Retinal pigment epithelial cell (primary cell): ENCODE data around the gene ABCB8.

Experiments used
- DNase-seq: peaks from one replicate; pipeline ENCODE4 v3.0.0-alpha.2; 2010; ENCODE audit warnings: low read depth
- H3K4me3 ChIP-seq: 2 replicates; pipeline ENCODE4 v1.5.1; 2011; ENCODE audit warnings: mild to moderate bottlenecking, low read length, control low read depth, moderate library complexity
- TF ChIP-seq, protein P1 (sequence below): conservative IDR thresholded peaks from 2 replicates; pipeline ENCODE4 v1.5.1; 2011; ENCODE audit warnings: low read depth, low read length, control low read depth, inconsistent platforms

ABCB8 gene

GRCh38 chr7:151045967-151046366 is 17.7 kb downstream of the ABCB8 start:
- DNase-seq: no peak
- TF ChIP-seq, protein P1, sequence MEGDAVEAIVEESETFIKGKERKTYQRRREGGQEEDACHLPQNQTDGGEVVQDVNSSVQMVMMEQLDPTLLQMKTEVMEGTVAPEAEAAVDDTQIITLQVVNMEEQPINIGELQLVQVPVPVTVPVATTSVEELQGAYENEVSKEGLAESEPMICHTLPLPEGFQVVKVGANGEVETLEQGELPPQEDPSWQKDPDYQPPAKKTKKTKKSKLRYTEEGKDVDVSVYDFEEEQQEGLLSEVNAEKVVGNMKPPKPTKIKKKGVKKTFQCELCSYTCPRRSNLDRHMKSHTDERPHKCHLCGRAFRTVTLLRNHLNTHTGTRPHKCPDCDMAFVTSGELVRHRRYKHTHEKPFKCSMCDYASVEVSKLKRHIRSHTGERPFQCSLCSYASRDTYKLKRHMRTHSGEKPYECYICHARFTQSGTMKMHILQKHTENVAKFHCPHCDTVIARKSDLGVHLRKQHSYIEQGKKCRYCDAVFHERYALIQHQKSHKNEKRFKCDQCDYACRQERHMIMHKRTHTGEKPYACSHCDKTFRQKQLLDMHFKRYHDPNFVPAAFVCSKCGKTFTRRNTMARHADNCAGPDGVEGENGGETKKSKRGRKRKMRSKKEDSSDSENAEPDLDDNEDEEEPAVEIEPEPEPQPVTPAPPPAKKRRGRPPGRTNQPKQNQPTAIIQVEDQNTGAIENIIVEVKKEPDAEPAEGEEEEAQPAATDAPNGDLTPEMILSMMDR: no peak
- H3K4me3 ChIP-seq: no peak overlapping the region

DNA sequence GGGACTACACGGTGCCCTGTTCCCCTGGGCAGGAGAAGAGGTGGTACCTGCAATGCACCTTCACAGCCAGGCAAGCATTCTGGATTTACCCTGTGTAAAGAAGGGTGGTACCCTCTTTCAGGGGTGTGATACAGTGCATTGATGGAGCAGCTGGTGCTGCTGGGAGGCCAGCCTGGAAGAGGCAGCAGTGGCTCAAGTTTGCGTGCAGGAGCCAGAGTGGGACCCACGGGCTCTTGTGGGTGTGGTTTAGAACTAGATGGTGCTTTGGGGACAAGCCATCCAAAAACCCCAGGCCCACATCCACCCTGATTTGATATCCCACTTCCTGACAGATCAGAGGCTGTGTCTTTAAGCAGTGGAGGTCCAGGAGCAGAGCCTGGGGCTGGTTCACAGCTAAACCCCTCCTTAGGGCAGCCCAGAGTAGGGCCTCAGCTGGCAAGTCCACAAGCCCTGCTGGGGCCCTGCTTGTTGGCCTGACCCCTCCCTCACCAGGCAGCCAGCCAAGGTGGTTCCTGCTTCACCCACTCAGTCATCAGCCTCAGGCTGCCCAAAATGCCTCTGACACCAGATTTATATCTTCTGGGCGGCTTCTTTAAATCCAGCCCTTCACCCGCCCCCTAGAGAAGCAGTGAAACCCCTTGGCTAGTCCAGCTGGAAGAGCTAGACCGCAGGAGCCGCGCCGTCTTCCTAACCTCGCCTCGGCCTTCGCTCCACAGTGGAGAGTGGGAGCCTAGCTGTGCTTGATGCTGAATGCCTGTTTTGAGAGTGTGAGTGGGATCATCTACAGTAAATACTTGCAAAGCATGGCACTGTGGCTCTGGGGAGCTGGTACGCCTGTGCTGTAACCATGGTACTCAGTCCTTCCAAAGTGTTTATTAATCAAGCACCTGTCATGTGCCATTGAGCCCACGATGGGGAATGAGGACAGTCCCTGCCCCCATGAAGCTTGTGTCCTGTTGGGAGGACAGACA is 18.6 kb downstream of the ABCB8 start:
- H3K4me3 ChIP-seq: no peak overlapping the region
- DNase-seq: no peak
- TF ChIP-seq, protein P1: no peak

DNA sequence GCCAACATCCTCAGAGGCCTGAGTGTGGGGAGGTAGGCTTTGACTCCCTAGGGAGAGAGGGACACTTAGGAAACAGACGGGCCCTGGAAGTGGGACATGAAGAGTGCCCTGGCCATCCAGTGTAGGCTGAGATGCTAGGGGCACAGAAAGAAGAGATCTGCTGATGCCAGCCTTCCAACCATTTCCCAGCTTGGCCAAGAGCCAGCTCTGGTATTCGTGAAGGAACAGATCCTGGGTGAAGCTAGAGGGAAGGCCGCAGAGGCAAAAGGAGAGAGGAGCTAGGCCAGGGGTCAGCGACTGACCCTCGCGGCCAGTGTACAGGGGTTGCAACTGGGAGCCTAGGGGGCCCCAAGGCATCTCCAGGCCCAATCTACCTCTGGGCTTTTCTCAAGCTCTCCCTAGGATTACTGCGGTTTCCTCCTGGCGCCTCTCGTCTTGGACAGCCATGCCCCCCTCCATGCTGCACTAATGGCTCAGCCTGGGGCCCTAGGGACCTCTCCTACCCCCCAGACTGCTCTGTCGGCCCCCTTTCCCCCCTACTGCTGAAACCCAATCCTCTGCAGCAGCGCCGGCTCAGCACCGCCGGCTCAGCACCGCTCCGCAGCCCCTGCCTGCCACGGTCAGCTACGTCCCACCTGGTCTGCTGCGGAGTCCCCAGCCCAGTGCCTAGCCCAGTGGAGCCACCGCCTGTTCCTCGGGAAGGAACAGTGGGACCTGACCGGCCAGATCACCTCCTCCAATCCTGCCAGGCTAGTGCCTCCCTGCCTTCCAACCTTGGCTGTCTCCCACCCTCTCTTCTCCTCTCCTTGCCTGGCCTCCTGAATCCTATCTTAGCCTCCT is 19.9 kb downstream of the ABCB8 start, which contains the start of gene ASIC3:
Gene ASIC3 (plus strand): TSS at position 556 of the 840 bp plus-strand sequence. CDS start 355 bp downstream, outside the sequence.
- no peak within 1 kb of the TSS for H3K4me3 ChIP-seq
- TF ChIP-seq, protein P1: no peak
- DNase-seq: no peak

- TF ChIP-seq, protein P1: no peak
- no peak for DNase-seq
- no peak overlapping the region for H3K4me3 ChIP-seq
Measured at GRCh38 chr7:151048911-151049463, 20.7 kb downstream of the ABCB8 start.

DNA sequence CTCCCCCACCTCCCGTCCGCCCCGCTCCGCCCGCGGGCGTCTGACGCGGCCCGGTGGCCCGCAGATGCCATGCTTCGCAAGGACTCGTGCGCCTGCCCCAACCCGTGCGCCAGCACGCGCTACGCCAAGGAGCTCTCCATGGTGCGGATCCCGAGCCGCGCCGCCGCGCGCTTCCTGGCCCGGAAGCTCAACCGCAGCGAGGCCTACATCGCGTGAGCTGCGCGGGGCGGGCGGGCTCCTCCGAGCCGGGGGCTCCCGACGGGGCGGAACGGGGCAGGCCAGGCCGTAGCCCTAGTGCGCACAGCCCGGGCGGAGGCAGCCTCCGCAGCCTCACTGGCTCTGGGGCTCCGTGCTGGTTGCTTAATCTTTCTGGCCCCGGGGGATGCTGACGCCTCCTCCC is 22.9 kb downstream of the ABCB8 start:
- DNase-seq: no peak
- no peak overlapping the region for H3K4me3 ChIP-seq
- TF ChIP-seq, protein P1: no peak

DNA sequence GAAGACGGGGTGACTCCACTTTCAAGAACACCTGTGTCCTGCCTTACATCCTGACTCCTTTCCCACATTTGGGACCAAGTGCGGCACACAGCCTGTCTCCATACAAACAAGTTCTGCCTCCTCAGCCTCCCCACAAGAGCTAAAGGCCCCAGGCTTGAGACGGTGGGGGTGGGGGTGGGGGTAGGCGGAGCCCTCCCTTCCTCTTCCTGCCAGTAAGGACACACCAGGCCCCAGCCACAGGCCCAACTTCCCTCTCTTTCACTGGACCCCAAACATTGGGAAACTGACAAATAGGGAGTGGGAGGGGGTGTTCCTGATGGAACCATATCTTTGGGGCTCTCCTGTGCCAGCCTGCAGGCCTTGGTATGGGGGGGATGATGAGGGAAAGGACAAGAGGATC is 24.8 kb downstream of the ABCB8 start:
- H3K4me3 ChIP-seq: no peak overlapping the region
- TF ChIP-seq, protein P1: no peak
- DNase-seq: no peak
